Epithelial cell of proximal tubule (primary cell): ENCODE measurements around the gene USP32. TPM values are rescaled to one million over a fixed set of nuclear protein-coding genes. Genes with fewer than 3 reads are reported as not detected.

Experiments
- DNase-seq: peaks from one replicate; pipeline ENCODE4 v3.0.0-alpha.2; 2011; ENCODE audit warnings: low read depth
- H3K4me3 ChIP-seq: 2 replicates; pipeline ENCODE4 v1.5.1; 2011; ENCODE audit warnings: low read depth, mild to moderate bottlenecking, low read length
- CTCF ChIP-seq: conservative IDR thresholded peaks from 2 replicates; pipeline ENCODE4 v1.5.1; 2012; ENCODE audit warnings: low read depth, mild to moderate bottlenecking, low read length
- total RNA-seq: library from RNA; depleted of rRNA; stranded (reverse); fragments of >200 nt; gene quantifications from 2 replicates; pipeline ENCODE4 v1.2.3, GENCODE V29; 2015

The USP32 gene
- total RNA-seq, 1 donor from 2014 or later: 18.7 TPM

GRCh38 chr17:60283816-60284215 is 108.1 kb downstream of the USP32 start:
- DNase-seq: no peak
- no peak for TF ChIP-seq CTCF
- no peak overlapping the region for H3K4me3 ChIP-seq

- DNase-seq: no peak
- TF ChIP-seq CTCF: no peak
- H3K4me3 ChIP-seq: no peak overlapping the region
Observed at GRCh38 chr17:60280673-60281072, 111.3 kb downstream of the USP32 start.

GRCh38 chr17:60278237-60278636 is 113.7 kb downstream of the USP32 start:
- DNase-seq: no peak
- H3K4me3 ChIP-seq: no peak overlapping the region
- TF ChIP-seq CTCF: no peak

- no peak for TF ChIP-seq CTCF
- no peak for DNase-seq
- no peak overlapping the region for H3K4me3 ChIP-seq
Observed at GRCh38 chr17:60277258-60277657, 114.7 kb downstream of the USP32 start.

GRCh38 chr17:60269417-60269816 is 122.5 kb downstream of the USP32 start:
- H3K4me3 ChIP-seq: no peak overlapping the region

GRCh38 chr17:60260540-60260939 is 131.4 kb downstream of the USP32 start:
- H3K4me3 ChIP-seq: no peak overlapping the region
- no peak for DNase-seq
- no peak for TF ChIP-seq CTCF

More at GRCh38 chr17:60269417-60269816, 122.5 kb downstream of the USP32 start:
- TF ChIP-seq CTCF: no peak
- no peak for DNase-seq

- no peak overlapping the region for H3K4me3 ChIP-seq
- no peak for DNase-seq
- no peak for TF ChIP-seq CTCF
Observed at GRCh38 chr17:60258313-60258712, 133.6 kb downstream of the USP32 start.
